Regular cardiac myocyte (primary cell): ENCODE results near the gene KRT79. TPM values are rescaled to one million over a fixed set of nuclear protein-coding genes. Genes with fewer than 3 reads are reported as not detected.

ENCODE experiments used
- total RNA-seq: library from RNA; depleted of rRNA; stranded (reverse); fragments of >200 nt; gene quantifications from 2 replicates; pipeline ENCODE4 v1.2.3, GENCODE V29; 2014

KRT79 gene
- under 0.01 TPM in 1 of 2 replicates, not detected in the other for total RNA-seq

GRCh38 chr12:52833922-52834726 lies at the start of gene KRT79:
KRT79 (minus strand) TSS chr12:52834311; CDS start chr12:52834260, 51 bp downstream.

GRCh38 chr12:52848661-52849255 lies 14.6 kb upstream of the KRT79 start, which contains the start of gene KRT78:
KRT78 (minus strand) TSS chr12:52848994; CDS start chr12:52848930, 64 bp downstream.

GRCh38 chr12:52813885-52814709 lies 20.0 kb downstream of the KRT79 start, which contains the start of gene KRT4:
KRT4 (minus strand) TSS chr12:52814116; CDS start chr12:52814058, 58 bp downstream.

GRCh38 chr12:52795694-52796428 lies 38.2 kb downstream of the KRT79 start, which contains the start of gene KRT3:
KRT3 (minus strand) TSS chr12:52796117; CDS start chr12:52796042, 75 bp downstream.

GRCh38 chr12:52776913-52777395 lies 57.2 kb downstream of the KRT79 start, which contains the start of gene KRT76:
KRT76 (minus strand) TSS chr12:52777345; CDS start chr12:52777291, 54 bp downstream.

Other genes starting within 250 kb of the KRT79 start
- not detected in 2 replicates for gene KRT72, start 232.8 kb downstream of the KRT79 start, total RNA-seq
- gene KRT73, start 215.8 kb downstream of the KRT79 start, total RNA-seq = not detected in 2 replicates
- not detected in 2 replicates for gene KRT2, start 182.1 kb downstream of the KRT79 start, total RNA-seq
- gene KRT1, start 153.9 kb downstream of the KRT79 start, total RNA-seq = not detected in 2 replicates
- gene KRT77, start 130.8 kb downstream of the KRT79 start, total RNA-seq = not detected in 2 replicates
- gene KRT76, start 57.0 kb downstream of the KRT79 start, total RNA-seq = not detected in 2 replicates
- not detected in 2 replicates for gene KRT3, start 38.2 kb downstream of the KRT79 start, total RNA-seq
- not detected in 2 replicates for gene KRT4, start 20.2 kb downstream of the KRT79 start, total RNA-seq
- not detected in 2 replicates for gene KRT78, start 14.7 kb upstream of the KRT79 start, total RNA-seq
- gene KRT8, start 70.8 kb upstream of the KRT79 start, total RNA-seq = 12.1 and 18.6 TPM in 2 replicates
- gene KRT18, start 114.8 kb upstream of the KRT79 start, total RNA-seq = 214 and 462 TPM in 2 replicates
- gene EIF4B, start 172.1 kb upstream of the KRT79 start, total RNA-seq = 1,057 and 1,863 TPM in 2 replicates
- 25.1 and 34.7 TPM in 2 replicates for gene TNS2, start 215.8 kb upstream of the KRT79 start, total RNA-seq
- gene SPRYD3, start 245.1 kb upstream of the KRT79 start, total RNA-seq = 30.7 and 43.3 TPM in 2 replicates